OCI-LY1 (cell line): ENCODE results near the gene BCL2.

ENCODE experiments used
- H2AFZ ChIP-seq: fragments of 200-600 bp; sonication (generic), shearing (Covaris generic); 2 replicates; pipeline ENCODE4 v1.6.0; 2014; ENCODE audit warnings: antibody characterized with exemption, mild to moderate bottlenecking, low read length
- H3F3A ChIP-seq: fragments of 200-600 bp; sonication (generic), shearing (Covaris generic); 2 replicates; pipeline ENCODE4 v1.6.0; 2014; ENCODE audit warnings: mild to moderate bottlenecking, antibody characterized with exemption, low read length, moderate library complexity; ENCODE audit not compliant: insufficient read depth
- H3K27ac ChIP-seq: fragments of 200-600 bp; sonication (generic); 2 replicates; pipeline ENCODE4 v1.5.1; 2014; ENCODE audit warnings: low read length, mixed run types, mild to moderate bottlenecking, low read depth; ENCODE audit not compliant: poor library complexity, severe bottlenecking
- H3K27me3 ChIP-seq: fragments of 200-600 bp; sonication (generic); 2 replicates; pipeline ENCODE4 v1.6.0; 2014; ENCODE audit warnings: antibody characterized with exemption, mild to moderate bottlenecking, low read length, moderate library complexity; ENCODE audit not compliant: insufficient read depth
- H3K36me3 ChIP-seq: fragments of 200-600 bp; sonication (generic); 2 replicates; pipeline ENCODE4 v1.6.1; 2014; ENCODE audit warnings: mild to moderate bottlenecking, antibody characterized with exemption, low read length, moderate library complexity, mixed read lengths; ENCODE audit not compliant: insufficient read depth
- H3K4me1 ChIP-seq: fragments of 200-600 bp; sonication (generic); 2 replicates; pipeline ENCODE4 v1.5.1; 2014; ENCODE audit warnings: mild to moderate bottlenecking, low read length, moderate library complexity; ENCODE audit not compliant: insufficient read depth, severe bottlenecking
- H3K4me2 ChIP-seq: fragments of 200-600 bp; sonication (generic), shearing (Covaris generic); 2 replicates; pipeline ENCODE4 v1.6.1; 2014; ENCODE audit warnings: low read length
- H3K4me3 ChIP-seq: fragments of 200-600 bp; sonication (generic); 2 replicates; pipeline ENCODE4 v1.5.1; 2014; ENCODE audit warnings: low read length, low read depth, mild to moderate bottlenecking, mixed read lengths; ENCODE audit not compliant: poor library complexity, severe bottlenecking
- H3K79me2 ChIP-seq: fragments of 200-600 bp; shearing (Covaris generic); 2 replicates; pipeline ENCODE4 v1.6.1; 2016; ENCODE audit warnings: mixed run types, low read length, mixed read lengths; ENCODE audit not compliant: insufficient read depth
- H3K9ac ChIP-seq: fragments of 200-600 bp; sonication (generic), shearing (Covaris generic); 2 replicates; pipeline ENCODE4 v1.6.1; 2014; ENCODE audit warnings: mild to moderate bottlenecking, low read length, mixed read lengths
- H3K9me2 ChIP-seq: fragments of 200-600 bp; sonication (generic), shearing (Covaris generic); 2 replicates; pipeline ENCODE4 v1.6.1; 2014; ENCODE audit warnings: low read depth, mild to moderate bottlenecking, low read length, mixed read lengths
- H3K9me3 ChIP-seq: fragments of 200-600 bp; shearing (Covaris generic); 2 replicates; pipeline ENCODE4 v1.6.1; 2014; ENCODE audit warnings: low read length, mixed read lengths
- H4K20me1 ChIP-seq: fragments of 200-600 bp; sonication (generic), shearing (Covaris generic); 2 replicates; pipeline ENCODE4 v1.6.0; 2016; ENCODE audit warnings: mild to moderate bottlenecking, low read length; ENCODE audit not compliant: insufficient read depth
- EZH2 ChIP-seq: fragments of 200-600 bp; sonication (generic), shearing (Covaris generic); IDR thresholded peaks from 2 replicates; pipeline ENCODE4 v1.8.0; 2017; ENCODE audit warnings: borderline replicate concordance, mixed run types, mild to moderate bottlenecking, antibody characterized with exemption, low read length, moderate library complexity, mixed read lengths
- TF ChIP-seq, protein P1 (sequence below): fragments of 200-600 bp; sonication (generic), shearing (Covaris generic); IDR thresholded peaks from 2 replicates; pipeline ENCODE4 v1.5.1; 2017; ENCODE audit warnings: mild to moderate bottlenecking, antibody characterized with exemption, low read length, moderate library complexity, mixed read lengths

Gene BCL2

DNA sequence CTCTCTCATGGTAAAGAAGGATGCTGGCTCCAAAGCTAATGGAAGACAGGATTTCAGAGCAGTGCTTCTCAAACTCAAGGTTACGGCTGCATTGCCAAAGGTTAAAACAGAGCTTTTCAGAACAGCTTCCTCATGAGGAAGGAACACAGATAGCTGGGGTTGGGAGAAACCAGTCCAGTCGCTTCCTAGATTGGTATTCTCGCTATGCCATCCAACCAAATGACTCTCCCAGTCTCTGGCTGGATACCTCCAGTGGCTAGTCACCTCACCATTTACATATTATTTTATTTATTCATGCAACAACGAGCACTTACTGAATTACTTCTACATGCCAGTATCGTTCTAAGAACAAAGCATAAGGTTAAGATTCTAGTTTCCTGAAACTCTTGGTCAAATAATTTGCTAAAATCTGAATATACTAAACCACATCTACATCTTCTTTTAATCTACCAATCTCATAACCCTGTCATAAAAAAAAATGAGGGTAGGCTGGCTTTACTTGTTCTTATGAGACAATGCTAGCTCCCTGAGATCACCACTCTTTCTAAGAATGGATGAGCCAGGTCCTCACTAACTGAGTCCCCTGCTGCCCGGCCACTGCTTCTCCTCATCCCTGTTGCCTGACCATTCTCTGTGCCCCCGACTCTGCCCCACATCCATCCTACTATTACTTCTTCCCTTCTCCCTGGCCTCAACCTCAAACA lies 27.1 kb upstream of the BCL2 start:
- no peak overlapping the region for H3K9ac ChIP-seq
- no peak overlapping the region for H3K4me2 ChIP-seq
- no peak overlapping the region for H3K4me3 ChIP-seq
- H3K4me1 ChIP-seq, result peaks cover 10% of the 10 kb centered on the region
- no peak for TF ChIP-seq EZH2
- TF ChIP-seq, protein P1, sequence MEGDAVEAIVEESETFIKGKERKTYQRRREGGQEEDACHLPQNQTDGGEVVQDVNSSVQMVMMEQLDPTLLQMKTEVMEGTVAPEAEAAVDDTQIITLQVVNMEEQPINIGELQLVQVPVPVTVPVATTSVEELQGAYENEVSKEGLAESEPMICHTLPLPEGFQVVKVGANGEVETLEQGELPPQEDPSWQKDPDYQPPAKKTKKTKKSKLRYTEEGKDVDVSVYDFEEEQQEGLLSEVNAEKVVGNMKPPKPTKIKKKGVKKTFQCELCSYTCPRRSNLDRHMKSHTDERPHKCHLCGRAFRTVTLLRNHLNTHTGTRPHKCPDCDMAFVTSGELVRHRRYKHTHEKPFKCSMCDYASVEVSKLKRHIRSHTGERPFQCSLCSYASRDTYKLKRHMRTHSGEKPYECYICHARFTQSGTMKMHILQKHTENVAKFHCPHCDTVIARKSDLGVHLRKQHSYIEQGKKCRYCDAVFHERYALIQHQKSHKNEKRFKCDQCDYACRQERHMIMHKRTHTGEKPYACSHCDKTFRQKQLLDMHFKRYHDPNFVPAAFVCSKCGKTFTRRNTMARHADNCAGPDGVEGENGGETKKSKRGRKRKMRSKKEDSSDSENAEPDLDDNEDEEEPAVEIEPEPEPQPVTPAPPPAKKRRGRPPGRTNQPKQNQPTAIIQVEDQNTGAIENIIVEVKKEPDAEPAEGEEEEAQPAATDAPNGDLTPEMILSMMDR, result no peak
- H3K27me3 ChIP-seq, result no peaks in the 10 kb centered on the region
- no peak overlapping the region for H3K27ac ChIP-seq
- H3K9me2 ChIP-seq, result no peaks in the 10 kb centered on the region
- no peaks in the 10 kb centered on the region for H3F3A ChIP-seq
- H2AFZ ChIP-seq, result no peak overlapping the region
- H3K36me3 ChIP-seq, result peaks cover 57% of the 10 kb centered on the region
- H4K20me1 ChIP-seq, result no peaks in the 10 kb centered on the region
- H3K79me2 ChIP-seq, result no peaks in the 10 kb centered on the region
- H3K9me3 ChIP-seq, result no peaks in the 10 kb centered on the region

DNA sequence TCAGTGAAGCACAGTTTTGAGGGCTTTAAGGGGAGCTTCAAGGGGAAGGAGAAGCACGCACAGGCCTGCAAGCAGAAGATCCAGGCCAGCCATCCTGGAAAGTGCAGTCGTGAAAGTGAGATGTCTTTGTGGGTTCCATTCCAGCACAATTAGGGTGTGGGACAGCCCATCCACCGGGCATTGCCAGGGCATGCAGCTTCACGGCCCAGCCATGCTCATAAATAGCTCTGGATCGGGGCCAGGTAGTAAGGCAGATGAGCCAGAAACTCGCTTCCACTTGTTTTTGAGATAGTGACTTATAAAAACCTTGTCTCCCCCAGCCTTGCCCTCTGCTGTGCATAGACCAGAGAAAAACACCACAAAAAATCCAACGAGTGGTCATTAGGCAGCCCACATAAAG lies 26.5 kb upstream of the BCL2 start:
- Histone ChIP-seq H3K4me1 (peaks cover 10% of the 10 kb centered on the region), H3K27ac (no peak overlapping the region), H3K4me2 (no peak overlapping the region), H3K9me3 (no peaks in the 10 kb centered on the region), H3K36me3 (peaks cover 52% of the 10 kb centered on the region), H2AFZ (no peak overlapping the region), H4K20me1 (no peaks in the 10 kb centered on the region), H3K4me3 (no peak overlapping the region), H3K79me2 (no peaks in the 10 kb centered on the region), H3K9me2 (no peaks in the 10 kb centered on the region), H3K27me3 (no peaks in the 10 kb centered on the region), H3K9ac (no peak overlapping the region), H3F3A (no peaks in the 10 kb centered on the region)
- TF ChIP-seq, protein P1, result no peak
- no peak for TF ChIP-seq EZH2

DNA sequence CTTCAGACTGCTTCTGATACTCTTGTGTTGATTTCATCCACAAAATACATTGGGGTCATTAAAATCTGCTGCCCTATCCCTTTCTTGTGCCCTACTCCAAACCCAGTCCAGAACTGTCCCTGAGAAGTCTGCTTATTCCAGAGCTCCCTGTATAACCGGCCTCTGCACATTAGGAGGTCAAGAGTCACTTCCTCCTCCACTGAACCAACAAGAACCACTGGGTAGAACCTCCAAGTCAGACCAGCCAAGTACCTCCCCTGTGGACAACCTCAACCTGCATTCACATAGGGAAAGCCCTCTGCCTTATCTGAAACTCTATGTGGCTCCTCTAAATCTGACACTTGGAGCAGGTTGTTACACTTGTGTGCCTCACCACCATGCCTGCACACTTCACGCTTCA lies 25.3 kb upstream of the BCL2 start:
- no peaks in the 10 kb centered on the region for H3K27me3 ChIP-seq
- H3F3A ChIP-seq, result no peaks in the 10 kb centered on the region
- H3K4me2 ChIP-seq, result no peak overlapping the region
- H3K4me1 ChIP-seq, result peaks cover 13% of the 10 kb centered on the region
- H3K4me3 ChIP-seq, result no peak overlapping the region
- H2AFZ ChIP-seq, result no peak overlapping the region
- peaks cover 45% of the 10 kb centered on the region; the same call in 1 of the 2 replicates for H3K36me3 ChIP-seq
- no peaks in the 10 kb centered on the region for H3K79me2 ChIP-seq
- H3K9ac ChIP-seq, result no peak overlapping the region
- no peak overlapping the region for H3K27ac ChIP-seq
- no peak for TF ChIP-seq EZH2
- TF ChIP-seq, protein P1, result no peak
- no peaks in the 10 kb centered on the region for H3K9me3 ChIP-seq
- H4K20me1 ChIP-seq, result no peaks in the 10 kb centered on the region
- no peaks in the 10 kb centered on the region for H3K9me2 ChIP-seq
